GM12878 (cell line): Measurements from ENCODE around the gene ANXA3. TPM values are rescaled to one million over a fixed set of nuclear protein-coding genes. Genes with fewer than 3 reads are reported as not detected.

Experiments
- ATAC-seq: fragments of 200-7000 bp; cut with Tn5 transposase; 3 replicates; pipeline ENCODE4 v1.9.1; 2020; ENCODE audit warnings: mild to moderate bottlenecking, moderate library complexity
- BruUV-seq: library from RNA; stranded (reverse); fragments of 400-500 nt; replicated peaks from 2 replicates; lab custom pipeline; 2021; lab: Mats Ljungman, UMichigan
- CTCF ChIA-PET: fragments of 300-600 bp; sonication (Branson Sonifier 250); formaldehyde crosslinking; extraction: SDS; loops from one replicate; lab custom pipeline; 2021; ENCODE audit warnings: inconsistent platforms; lab: Yijun Ruan, JAX
- POLR2A ChIA-PET: fragments of 350-600 bp; formaldehyde crosslinking; extraction: SDS; loops from one replicate; lab custom pipeline; 2021; ENCODE audit warnings: inconsistent platforms; lab: Charles Lee
- RAD21 ChIA-PET: fragments of 300-600 bp; sonication (Branson Sonifier 250); formaldehyde crosslinking; loops from one replicate; lab custom pipeline; 2023; ENCODE audit warnings: antibody characterized with exemption; ENCODE audit not compliant: unreplicated experiment; lab: Charles Lee
- SMC1A ChIA-PET: fragments of 300-600 bp; sonication (Branson Sonifier 250); formaldehyde crosslinking; loops from one replicate; lab custom pipeline; 2023; ENCODE audit not compliant: unreplicated experiment, uncharacterized antibody; lab: Charles Lee
- DNase-seq: peaks from one replicate; pipeline ENCODE4 v3.0.0-alpha.2; 2011; ENCODE audit warnings: low read depth, low spot score
- FAIRE-seq: peaks from 3 replicates; lab custom pipeline; 2011; peaks lifted over from hg19 to GRCh38; lab: Jason Lieb, UNC
- H2AFZ ChIP-seq: 2 replicates; pipeline ENCODE4 v1.6.0; 2011; ENCODE audit warnings: low read depth, low read length, control low read depth; ENCODE audit not compliant: control insufficient read depth
- H3K27ac ChIP-seq: 2 replicates; pipeline ENCODE4 v1.5.1; 2011; ENCODE audit warnings: control low read depth; ENCODE audit not compliant: control insufficient read depth, insufficient read depth
- H3K27me3 ChIP-seq, 2 experiments: replicated peaks in 1 of 2; 2 replicates each; pipeline versions ENCODE4 v1.6.0 to v1.6.1; 2011; ENCODE audit warnings: low read length in 1 of 2; ENCODE audit not compliant: control insufficient read depth in 2 of 2, insufficient read depth in 2 of 2
- H3K36me3 ChIP-seq, 2 experiments: 2 replicates each; pipeline ENCODE4 v1.5.1; 2011; ENCODE audit warnings: low read length in 1 of 2; ENCODE audit not compliant: control insufficient read depth in 2 of 2, insufficient read depth in 2 of 2
- H3K4me1 ChIP-seq: 2 replicates; pipeline ENCODE4 v1.6.1; 2011; ENCODE audit warnings: mild to moderate bottlenecking, low read length, moderate library complexity, mixed read lengths; ENCODE audit not compliant: control insufficient read depth, insufficient read depth
- H3K4me2 ChIP-seq: 2 replicates; pipeline ENCODE4 v1.6.0; 2011; ENCODE audit warnings: control low read depth; ENCODE audit not compliant: control insufficient read depth, insufficient read depth
- H3K4me3 ChIP-seq: fragments of 200-600 bp; sonication (generic); 2 replicates; pipeline ENCODE4 v1.5.1; 2016
- H3K79me2 ChIP-seq: 2 replicates; pipeline ENCODE4 v1.6.0; 2011; ENCODE audit warnings: low read length; ENCODE audit not compliant: control insufficient read depth, insufficient read depth
- H3K9ac ChIP-seq: 2 replicates; pipeline ENCODE4 v1.8.0; 2011; ENCODE audit warnings: low read length, control low read depth, mixed read lengths; ENCODE audit not compliant: control insufficient read depth, insufficient read depth
- H3K9me3 ChIP-seq: replicated peaks from 3 replicates; pipeline ENCODE4 v1.5.1; 2011; ENCODE audit warnings: mild to moderate bottlenecking, low read length; ENCODE audit not compliant: control insufficient read depth, insufficient read depth
- H4K20me1 ChIP-seq: 2 replicates; pipeline ENCODE4 v1.6.0; 2011; ENCODE audit not compliant: control insufficient read depth, insufficient read depth
- CREB1 ChIP-seq: IDR thresholded peaks from 2 replicates; pipeline ENCODE4 v1.6.1; 2012; ENCODE audit warnings: low read depth, mild to moderate bottlenecking, inconsistent platforms
- HDGF ChIP-seq: fragments of 450-650 bp; IDR thresholded peaks from 2 replicates; pipeline ENCODE4 v1.6.1; 2016; ENCODE audit warnings: antibody characterized with exemption
- IKZF2 ChIP-seq, 2 experiments: fragments of 450-650 bp; IDR thresholded peaks; 2 replicates each; pipeline ENCODE4 v1.6.1; 2017; ENCODE audit warnings: mild to moderate bottlenecking in 2 of 2, moderate library complexity in 2 of 2
- MEF2B ChIP-seq: fragments of 450-650 bp; IDR thresholded peaks from 2 replicates; pipeline ENCODE4 v1.6.1; 2018; ENCODE audit warnings: mild to moderate bottlenecking, moderate library complexity; ENCODE audit not compliant: partially characterized antibody, poor library complexity, severe bottlenecking
- MTA2 ChIP-seq: fragments of 450-650 bp; IDR thresholded peaks from 2 replicates; pipeline ENCODE4 v1.6.1; 2016; ENCODE audit warnings: low read depth, mild to moderate bottlenecking, moderate library complexity
- RFX5 ChIP-seq: IDR thresholded peaks from 2 replicates; pipeline ENCODE4 v1.6.1; 2011; ENCODE audit warnings: low read depth, low read length, improper control_type of control experiment
- SMARCA5 ChIP-seq: fragments of 450-650 bp; IDR thresholded peaks from 2 replicates; pipeline ENCODE4 v1.6.1; 2017; ENCODE audit warnings: mild to moderate bottlenecking
- SPI1 ChIP-seq: IDR thresholded peaks from 2 replicates; pipeline ENCODE4 v1.6.1; 2011; ENCODE audit warnings: low read depth, mild to moderate bottlenecking, low read length, moderate library complexity, borderline replicate concordance; ENCODE audit not compliant: insufficient read depth
- SREBF1 ChIP-seq: IDR thresholded peaks from 2 replicates; pipeline ENCODE4 v1.6.1; 2012; ENCODE audit warnings: mild to moderate bottlenecking, low read length
- ZNF217 ChIP-seq: fragments of 450-650 bp; IDR thresholded peaks from 2 replicates; pipeline ENCODE4 v1.6.1; 2017; ENCODE audit warnings: antibody characterized with exemption, mild to moderate bottlenecking
- ZNF24 ChIP-seq: fragments of 450-650 bp; IDR thresholded peaks from 2 replicates; pipeline ENCODE4 v1.6.1; 2017; ENCODE audit warnings: antibody characterized with exemption, mild to moderate bottlenecking
- WGBS: methylation state at CpG from one replicate; pipeline ENCODE4 v1.1.6; 2016; ENCODE audit warnings: low lambda C conversion rate; ENCODE audit not compliant: insufficient replicate concordance, insufficient coverage; ENCODE audit errors: missing lambda C conversion rate; 5-methylcytosine and 5-hydroxymethylcytosine counted together
- in situ Hi-C: fragments of 300-500 bp; cut with MboI; formaldehyde crosslinking; loops from 9 replicates; pipeline ENCODE4 v1.14.3; 2018; ENCODE audit warnings: mixed read lengths
- intact Hi-C: fragments of 100-400 bp; cut with micrococcal nuclease; formaldehyde crosslinking; loops from one replicate; pipeline ENCODE4 v1.14.2; 2022; ENCODE audit not compliant: unreplicated experiment
- polyA plus RNA-seq, 11 experiments: library from polyadenylated mRNA; depleted of rRNA in 4 of 11; unstranded in 6 of 11; stranded (reverse) in 5 of 11; fragments of >200 nt; fragmentation: Nextera tagmentation in 4 of 11; fragmentation: Illumina TruSeq in 1 of 11; extraction: Ambion mirVana in 4 of 11; extraction: Trizol in 1 of 11; gene quantifications; 1 replicate in 1 of 11; 2 replicates in 10 of 11; pipeline versions ENCODE4 v1.2.1 to v1.2.3, GENCODE V29; 2011 to 2016; ENCODE audit warnings: inconsistent platforms in 2 of 11, missing spikeins in 2 of 11, low read depth in 1 of 11
- total RNA-seq, 4 experiments: library from RNA; depleted of rRNA in 3 of 4; stranded (reverse); fragments of >200 nt in 3 of 4; fragmentation: Illumina TruSeq in 1 of 4; extraction: Trizol in 1 of 4; gene quantifications; 2 replicates each; pipeline versions ENCODE4 v1.2.1 to v1.2.3, GENCODE V29; 2013 to 2021
- TF ChIP-seq, protein P1 (sequence below): IDR thresholded peaks from 2 replicates; pipeline ENCODE4 v1.6.1; 2012; ENCODE audit warnings: low read depth, low read length, improper control_type of control experiment
- TF ChIP-seq, protein P2 (sequence below): fragments of 450-650 bp; IDR thresholded peaks from 2 replicates; pipeline ENCODE4 v1.6.1; 2017; ENCODE audit warnings: borderline replicate concordance
- TF ChIP-seq, protein P3 (sequence below): IDR thresholded peaks from 2 replicates; pipeline ENCODE4 v1.6.1; 2012; ENCODE audit warnings: low read depth, low read length, improper control_type of control experiment

The ANXA3 gene
- total and polyA plus RNA-seq, 10 of the 15 experiments (the other 5 are each of a cell fraction or from before 2014, with no cell fraction given) = 0.28 to 14.7 (median 0.91) TPM

DNA sequence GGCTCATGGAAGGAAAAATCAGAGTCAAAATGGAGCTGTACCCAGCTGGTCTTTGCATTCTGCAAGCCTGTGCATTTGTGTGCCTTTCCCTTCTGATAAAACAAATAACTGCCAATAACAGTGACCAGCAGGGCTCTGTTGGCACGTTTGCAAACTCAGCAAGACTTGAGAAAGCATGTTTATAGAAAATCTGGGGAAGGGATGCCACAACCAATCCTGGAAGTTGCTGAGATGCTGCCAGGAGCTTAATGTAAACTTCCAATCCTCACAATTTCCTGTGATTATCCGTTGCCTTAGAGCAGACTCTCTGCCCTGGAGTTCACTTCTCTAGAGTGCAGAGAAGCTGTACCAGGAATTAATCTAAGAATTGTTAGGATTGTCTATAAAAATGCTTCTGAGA is 6.9 kb upstream of the ANXA3 start:
- BruUV-seq = no TSS peak
- RAD21 ChIA-PET = no interaction called here
- H3K27me3 ChIP-seq = no peaks in the 10 kb centered on the region
- DNase-seq (no peak), ATAC-seq (no peak), FAIRE-seq (no peak)
- no peak overlapping the region for H2AFZ ChIP-seq
- 0% methylated on average over 2 of the region's 2 CpGs for WGBS
- SMC1A ChIA-PET = interaction anchor here (0.6 kb wide), 1 partner anchor 81 kb away, joined by 3 read pairs; no protein-coding TSS in a partner anchor
- H3K36me3 ChIP-seq = no peaks in the 10 kb centered on the region
- in situ Hi-C loops = no loop called here
- no peaks in the 10 kb centered on the region for H3K9me3 ChIP-seq
- no peak overlapping the region for H3K27ac ChIP-seq
- no peaks in the 10 kb centered on the region for H3K79me2 ChIP-seq
- H3K4me2 ChIP-seq = no peak overlapping the region
- H3K4me3 ChIP-seq = no peak overlapping the region
- intact Hi-C loops = no loop called here
- CTCF ChIA-PET = interaction anchor here (1.3 kb wide), 1 partner anchor 485 kb away, joined by 3 read pairs; no protein-coding TSS in a partner anchor
- no peaks in the 10 kb centered on the region for H4K20me1 ChIP-seq
- POLR2A ChIA-PET = no interaction called here
- H3K4me1 ChIP-seq = no peaks in the 10 kb centered on the region
- H3K9ac ChIP-seq = no peak overlapping the region
- TF ChIP-seq, protein P1, sequence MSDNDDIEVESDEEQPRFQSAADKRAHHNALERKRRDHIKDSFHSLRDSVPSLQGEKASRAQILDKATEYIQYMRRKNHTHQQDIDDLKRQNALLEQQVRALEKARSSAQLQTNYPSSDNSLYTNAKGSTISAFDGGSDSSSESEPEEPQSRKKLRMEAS = no peak
- no peak for TF ChIP-seq ZNF24

DNA sequence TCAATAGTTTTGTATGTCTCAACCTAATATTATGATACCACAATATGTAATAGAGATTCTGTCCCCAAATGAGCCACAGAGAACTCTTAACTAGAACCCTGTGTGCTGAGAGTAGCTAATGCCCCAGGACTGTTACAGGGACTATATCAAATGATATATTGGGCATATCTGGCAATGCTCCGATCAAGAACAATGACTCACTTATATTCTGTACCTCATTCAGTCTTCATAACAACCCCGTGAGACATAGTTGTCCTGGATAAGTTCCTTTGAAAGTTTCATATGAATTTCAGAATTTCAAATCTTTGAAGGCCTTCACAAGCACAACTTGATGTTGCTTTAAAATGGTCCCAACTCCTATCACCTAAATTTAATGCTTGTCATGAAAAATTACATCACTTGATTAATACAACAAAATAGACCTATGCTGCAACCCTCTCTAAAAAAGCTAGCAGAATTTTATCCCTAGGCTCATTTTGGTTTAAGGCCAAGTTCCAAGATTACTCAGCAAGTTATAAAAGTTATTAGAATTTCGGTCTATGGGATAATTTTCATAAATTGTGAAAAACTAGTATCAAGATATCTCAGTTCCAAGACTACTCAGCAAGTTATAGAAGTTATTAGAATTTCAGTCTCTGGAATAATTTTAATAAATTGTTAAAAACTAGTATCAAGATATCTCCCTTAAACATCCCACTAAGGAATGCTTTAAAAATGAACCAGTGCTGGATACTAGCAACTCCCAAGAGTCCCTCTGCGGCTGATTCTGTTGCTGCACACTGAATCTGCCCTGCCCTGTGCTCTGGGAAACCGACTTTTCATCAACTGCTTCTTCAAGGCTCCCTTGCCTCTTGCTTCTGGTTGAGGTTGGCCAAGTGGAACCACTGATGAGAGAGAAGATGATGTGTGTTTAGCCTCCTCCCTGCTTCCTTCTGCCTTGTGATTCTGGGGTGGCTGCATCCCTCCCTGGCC is 6.0 kb upstream of the ANXA3 start:
- WGBS = 53% methylated on average over 5 of the region's 5 CpGs
- no peak overlapping the region for H3K9ac ChIP-seq
- TF ChIP-seq IKZF2 (IDR thresholded peaks at IDR 0.05) (no peak), SREBF1 (no peak), HDGF (no peak), CREB1 (no peak), MTA2 (no peak), SPI1 (no peak), ZNF217 (no peak), RFX5 (no peak), SMARCA5 (no peak), MEF2B (no peak)
- TF ChIP-seq, protein P2, sequence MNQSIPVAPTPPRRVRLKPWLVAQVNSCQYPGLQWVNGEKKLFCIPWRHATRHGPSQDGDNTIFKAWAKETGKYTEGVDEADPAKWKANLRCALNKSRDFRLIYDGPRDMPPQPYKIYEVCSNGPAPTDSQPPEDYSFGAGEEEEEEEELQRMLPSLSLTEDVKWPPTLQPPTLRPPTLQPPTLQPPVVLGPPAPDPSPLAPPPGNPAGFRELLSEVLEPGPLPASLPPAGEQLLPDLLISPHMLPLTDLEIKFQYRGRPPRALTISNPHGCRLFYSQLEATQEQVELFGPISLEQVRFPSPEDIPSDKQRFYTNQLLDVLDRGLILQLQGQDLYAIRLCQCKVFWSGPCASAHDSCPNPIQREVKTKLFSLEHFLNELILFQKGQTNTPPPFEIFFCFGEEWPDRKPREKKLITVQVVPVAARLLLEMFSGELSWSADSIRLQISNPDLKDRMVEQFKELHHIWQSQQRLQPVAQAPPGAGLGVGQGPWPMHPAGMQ = no peak
- TF ChIP-seq, protein P3, sequence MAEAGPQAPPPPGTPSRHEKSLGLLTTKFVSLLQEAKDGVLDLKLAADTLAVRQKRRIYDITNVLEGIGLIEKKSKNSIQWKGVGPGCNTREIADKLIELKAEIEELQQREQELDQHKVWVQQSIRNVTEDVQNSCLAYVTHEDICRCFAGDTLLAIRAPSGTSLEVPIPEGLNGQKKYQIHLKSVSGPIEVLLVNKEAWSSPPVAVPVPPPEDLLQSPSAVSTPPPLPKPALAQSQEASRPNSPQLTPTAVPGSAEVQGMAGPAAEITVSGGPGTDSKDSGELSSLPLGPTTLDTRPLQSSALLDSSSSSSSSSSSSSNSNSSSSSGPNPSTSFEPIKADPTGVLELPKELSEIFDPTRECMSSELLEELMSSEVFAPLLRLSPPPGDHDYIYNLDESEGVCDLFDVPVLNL = no peak

More for the DNA sequence above, 6.0 kb upstream of the ANXA3 start:
- BruUV-seq = no TSS peak
- no peak for DNase-seq
- ChIA-PET RAD21 (no interaction called here), CTCF (interaction anchor here (1.3 kb wide), 2 partner anchors 486 to 491 kb away, joined by 3 read pairs; no protein-coding TSS in a partner anchor), POLR2A (interaction anchor here (0.6 kb wide), 1 partner anchor 140 kb away, joined by 3 read pairs; no protein-coding TSS in a partner anchor), SMC1A (interaction anchor here (0.5 to 0.7 kb wide), 2 partner anchors 9 to 1198 kb away, joined by 3 read pairs; no protein-coding TSS in a partner anchor)
- no peaks in the 10 kb centered on the region for H3K79me2 ChIP-seq
- H3K36me3 ChIP-seq = no peaks in the 10 kb centered on the region
- in situ Hi-C loops (no loop called here), intact Hi-C loops (no loop called here)
- no peaks in the 10 kb centered on the region for H3K9me3 ChIP-seq
- no peak overlapping the region for H3K27ac ChIP-seq
- no peak overlapping the region for H3K4me2 ChIP-seq
- FAIRE-seq = no peak
- no peak overlapping the region for H3K4me3 ChIP-seq
- H2AFZ ChIP-seq = no peak overlapping the region
- no peaks in the 10 kb centered on the region for H3K4me1 ChIP-seq
- H4K20me1 ChIP-seq = no peaks in the 10 kb centered on the region
- peaks cover 0 to 5% of the 10 kb centered on the region in 2 experiments; a peak in 1 of 4 replicates for H3K27me3 ChIP-seq
- no peak for ATAC-seq
